SK-N-SH treated with all-trans-retinoic acid at 6 μM for 48 hours (cell line): ENCODE measurements around the gene NPFFR1.
A peak's percentile ranks its signal among the peaks of the same experiment; 100 is the strongest.

Experiments used
- ATAC-seq: fragments of 200-7000 bp; cut with Tn5 transposase; 3 replicates; pipeline ENCODE4 v1.9.1; 2020; ENCODE audit warnings: mild to moderate bottlenecking, moderate library complexity
- ARNTL ChIP-seq: fragments of 450-650 bp; formaldehyde crosslinking; IDR thresholded peaks from 2 replicates; pipeline ENCODE4 v1.5.0; 2020; ENCODE audit warnings: low read depth, mild to moderate bottlenecking, moderate library complexity, borderline replicate concordance
- BACH2 ChIP-seq: fragments of 250-450 bp; sonication (Bioruptor Pico); IDR thresholded peaks from 2 replicates; pipeline ENCODE4 v1.9.0; 2021; ENCODE audit warnings: mild to moderate bottlenecking, borderline replicate concordance
- CSDC2 ChIP-seq: fragments of 250-450 bp; sonication (Bioruptor Pico); IDR thresholded peaks from 2 replicates; pipeline ENCODE4 v1.5.0; 2020; ENCODE audit warnings: mild to moderate bottlenecking, moderate library complexity
- CSRNP3 ChIP-seq: fragments of 250-450 bp; sonication (Bioruptor Pico); IDR thresholded peaks from 2 replicates; pipeline ENCODE4 v1.5.1; 2021; ENCODE audit warnings: mild to moderate bottlenecking, moderate library complexity
- ESRRG ChIP-seq: fragments of 250-450 bp; sonication (Bioruptor Pico); IDR thresholded peaks from 2 replicates; pipeline ENCODE4 v1.6.1; 2021; ENCODE audit warnings: mild to moderate bottlenecking
- GLIS3 ChIP-seq: fragments of 250-450 bp; sonication (Bioruptor Pico); IDR thresholded peaks from 2 replicates; pipeline ENCODE4 v1.5.0; 2020; ENCODE audit warnings: mild to moderate bottlenecking, moderate library complexity
- ISL1 ChIP-seq: fragments of 250-450 bp; sonication (Bioruptor Pico); IDR thresholded peaks from 2 replicates; pipeline ENCODE4 v2.1.2; 2022; ENCODE audit warnings: mild to moderate bottlenecking, moderate library complexity
- OSR1 ChIP-seq: fragments of 250-450 bp; sonication (Bioruptor Pico); IDR thresholded peaks from 2 replicates; pipeline ENCODE4 v1.8.0; 2022; ENCODE audit warnings: moderate library complexity, mild to moderate bottlenecking, inconsistent platforms
- PPARA ChIP-seq: fragments of 250-450 bp; sonication (Bioruptor Pico); IDR thresholded peaks from 2 replicates; pipeline ENCODE4 v1.5.0; 2020; ENCODE audit warnings: mild to moderate bottlenecking, borderline replicate concordance
- SNAI2 ChIP-seq: fragments of 250-450 bp; sonication (Bioruptor Pico); IDR thresholded peaks from 2 replicates; pipeline ENCODE4 v1.5.0; 2020; ENCODE audit warnings: mild to moderate bottlenecking, moderate library complexity
- TCF4 ChIP-seq: fragments of 250-450 bp; sonication (Bioruptor Pico); IDR thresholded peaks from 2 replicates; pipeline ENCODE4 v1.8.0; 2021; ENCODE audit warnings: mild to moderate bottlenecking, moderate library complexity, borderline replicate concordance
- TOX ChIP-seq: fragments of 250-450 bp; sonication (Bioruptor Pico); IDR thresholded peaks from 2 replicates; pipeline ENCODE4 v1.8.0; 2021; ENCODE audit warnings: mild to moderate bottlenecking, moderate library complexity, borderline replicate concordance
- ZC3H10 ChIP-seq: fragments of 250-450 bp; sonication (Bioruptor Pico); IDR thresholded peaks from 2 replicates; pipeline ENCODE4 v1.5.1; 2021; ENCODE audit warnings: mild to moderate bottlenecking, moderate library complexity
- ZFP3 ChIP-seq: fragments of 250-450 bp; sonication (Bioruptor Pico); IDR thresholded peaks from 2 replicates; pipeline ENCODE4 v1.5.0; 2020; ENCODE audit warnings: mild to moderate bottlenecking, moderate library complexity
- ZNF70 ChIP-seq: fragments of 450-650 bp; formaldehyde crosslinking; IDR thresholded peaks from 2 replicates; pipeline ENCODE4 v1.5.0; 2020; ENCODE audit warnings: mild to moderate bottlenecking, moderate library complexity
- ZNF8 ChIP-seq: fragments of 450-650 bp; formaldehyde crosslinking; IDR thresholded peaks from 2 replicates; pipeline ENCODE4 v1.5.0; 2020; ENCODE audit warnings: mild to moderate bottlenecking, moderate library complexity
- TF ChIP-seq, protein P1 (sequence below): fragments of 250-450 bp; sonication (Bioruptor Pico); IDR thresholded peaks from 2 replicates; pipeline ENCODE4 v1.5.0; 2020; ENCODE audit warnings: mild to moderate bottlenecking, moderate library complexity
- TF ChIP-seq, protein P2 (sequence below): fragments of 250-450 bp; sonication (Bioruptor Pico); IDR thresholded peaks from 2 replicates; pipeline ENCODE4 v1.8.0; 2021; ENCODE audit warnings: low read depth, mild to moderate bottlenecking, moderate library complexity, borderline replicate concordance

The NPFFR1 gene

GRCh38 chr10:70233109-70233938 is 50.5 kb downstream of the NPFFR1 start, which contains the start of gene PPA1:
PPA1 (minus strand) TSS chr10:70233429; CDS start chr10:70233327, 102 bp downstream.
- peak; percentile 92 for ATAC-seq
- no peak for TF ChIP-seq PPARA
- peak; percentile 14; the same call in 1 of the 2 replicates for TF ChIP-seq ZFP3 (CRISPR knock-in tag)

DNA sequence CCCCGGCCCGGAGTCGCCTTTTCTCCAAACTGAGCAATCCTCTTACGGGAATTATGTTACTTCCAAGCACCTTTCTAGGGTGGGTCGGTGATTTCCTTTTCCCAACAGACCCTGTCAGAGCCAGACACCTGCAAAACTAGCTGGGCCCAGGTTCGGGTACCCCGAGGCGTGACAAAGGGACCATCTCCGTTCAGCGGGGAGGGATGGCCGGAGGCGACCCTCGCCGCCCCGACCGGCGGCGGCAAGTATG is 51.0 kb downstream of the NPFFR1 start:
- TF ChIP-seq SNAI2 (CRISPR knock-in tag) (no peak), TCF4 (CRISPR knock-in tag) (no peak), BACH2 (CRISPR knock-in tag) (no peak), ARNTL (CRISPR knock-in tag) (no peak), CSRNP3 (CRISPR knock-in tag) (no peak), GLIS3 (CRISPR knock-in tag) (no peak), OSR1 (CRISPR knock-in tag) (no peak), CSDC2 (no peak)
- TF ChIP-seq, protein P1, sequence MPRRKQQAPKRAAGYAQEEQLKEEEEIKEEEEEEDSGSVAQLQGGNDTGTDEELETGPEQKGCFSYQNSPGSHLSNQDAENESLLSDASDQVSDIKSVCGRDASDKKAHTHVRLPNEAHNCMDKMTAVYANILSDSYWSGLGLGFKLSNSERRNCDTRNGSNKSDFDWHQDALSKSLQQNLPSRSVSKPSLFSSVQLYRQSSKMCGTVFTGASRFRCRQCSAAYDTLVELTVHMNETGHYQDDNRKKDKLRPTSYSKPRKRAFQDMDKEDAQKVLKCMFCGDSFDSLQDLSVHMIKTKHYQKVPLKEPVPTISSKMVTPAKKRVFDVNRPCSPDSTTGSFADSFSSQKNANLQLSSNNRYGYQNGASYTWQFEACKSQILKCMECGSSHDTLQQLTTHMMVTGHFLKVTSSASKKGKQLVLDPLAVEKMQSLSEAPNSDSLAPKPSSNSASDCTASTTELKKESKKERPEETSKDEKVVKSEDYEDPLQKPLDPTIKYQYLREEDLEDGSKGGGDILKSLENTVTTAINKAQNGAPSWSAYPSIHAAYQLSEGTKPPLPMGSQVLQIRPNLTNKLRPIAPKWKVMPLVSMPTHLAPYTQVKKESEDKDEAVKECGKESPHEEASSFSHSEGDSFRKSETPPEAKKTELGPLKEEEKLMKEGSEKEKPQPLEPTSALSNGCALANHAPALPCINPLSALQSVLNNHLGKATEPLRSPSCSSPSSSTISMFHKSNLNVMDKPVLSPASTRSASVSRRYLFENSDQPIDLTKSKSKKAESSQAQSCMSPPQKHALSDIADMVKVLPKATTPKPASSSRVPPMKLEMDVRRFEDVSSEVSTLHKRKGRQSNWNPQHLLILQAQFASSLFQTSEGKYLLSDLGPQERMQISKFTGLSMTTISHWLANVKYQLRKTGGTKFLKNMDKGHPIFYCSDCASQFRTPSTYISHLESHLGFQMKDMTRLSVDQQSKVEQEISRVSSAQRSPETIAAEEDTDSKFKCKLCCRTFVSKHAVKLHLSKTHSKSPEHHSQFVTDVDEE (CRISPR knock-in tag) = no peak
- ATAC-seq = no peak

DNA sequence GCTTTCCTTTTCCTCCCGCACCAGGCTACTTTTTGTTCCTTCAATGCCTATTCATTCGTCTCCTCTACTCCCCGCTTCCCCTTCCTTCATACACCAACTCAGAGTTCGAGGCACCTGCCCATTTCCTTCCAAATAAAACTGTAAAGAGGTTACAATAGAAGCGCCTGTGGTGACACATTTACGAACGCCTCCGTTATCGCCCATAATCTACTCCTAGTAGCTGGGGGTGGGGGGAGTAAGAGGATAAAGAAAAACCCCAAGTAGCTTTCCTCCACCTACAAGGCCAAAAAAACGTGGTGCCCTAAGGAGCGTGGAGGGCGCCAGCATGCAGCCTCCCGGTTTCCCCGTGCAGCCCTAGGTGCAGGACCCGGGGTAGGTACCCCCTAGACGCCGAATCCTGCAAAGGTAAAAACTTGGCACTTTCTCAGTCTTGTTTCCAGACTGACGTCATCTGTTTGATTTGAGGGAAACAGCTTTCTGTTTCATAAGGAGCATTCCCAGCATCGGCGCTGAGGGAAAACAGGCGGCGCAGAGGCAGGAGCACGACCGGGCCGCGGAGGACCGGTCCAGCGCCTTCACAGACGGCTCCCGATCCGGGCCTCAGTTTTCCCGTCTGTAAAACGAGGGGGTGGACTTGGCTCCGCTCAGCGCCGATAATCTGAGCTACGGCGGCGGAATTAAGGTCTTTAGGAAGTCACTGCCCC is 51.5 kb downstream of the NPFFR1 start:
- no peak for TF ChIP-seq CSRNP3 (CRISPR knock-in tag)
- no peak for TF ChIP-seq ZNF8 (CRISPR knock-in tag)
- no peak for TF ChIP-seq SNAI2 (CRISPR knock-in tag)
- TF ChIP-seq ZC3H10 = no peak
- no peak for TF ChIP-seq ZNF70
- TF ChIP-seq ESRRG (CRISPR knock-in tag) = no peak
- TF ChIP-seq TOX (CRISPR knock-in tag) = no peak
- TF ChIP-seq ISL1 = no peak
- TF ChIP-seq, protein P1 (CRISPR knock-in tag) = no peak
- TF ChIP-seq OSR1 (CRISPR knock-in tag) = no peak
- TF ChIP-seq PPARA = no peak
- TF ChIP-seq BACH2 (CRISPR knock-in tag) = no peak
- TF ChIP-seq, protein P2, sequence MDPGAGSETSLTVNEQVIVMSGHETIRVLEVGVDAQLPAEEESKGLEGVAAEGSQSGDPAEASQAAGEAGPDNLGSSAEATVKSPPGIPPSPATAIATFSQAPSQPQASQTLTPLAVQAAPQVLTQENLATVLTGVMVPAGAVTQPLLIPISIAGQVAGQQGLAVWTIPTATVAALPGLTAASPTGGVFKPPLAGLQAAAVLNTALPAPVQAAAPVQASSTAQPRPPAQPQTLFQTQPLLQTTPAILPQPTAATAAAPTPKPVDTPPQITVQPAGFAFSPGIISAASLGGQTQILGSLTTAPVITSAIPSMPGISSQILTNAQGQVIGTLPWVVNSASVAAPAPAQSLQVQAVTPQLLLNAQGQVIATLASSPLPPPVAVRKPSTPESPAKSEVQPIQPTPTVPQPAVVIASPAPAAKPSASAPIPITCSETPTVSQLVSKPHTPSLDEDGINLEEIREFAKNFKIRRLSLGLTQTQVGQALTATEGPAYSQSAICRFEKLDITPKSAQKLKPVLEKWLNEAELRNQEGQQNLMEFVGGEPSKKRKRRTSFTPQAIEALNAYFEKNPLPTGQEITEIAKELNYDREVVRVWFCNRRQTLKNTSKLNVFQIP (CRISPR knock-in tag) = no peak
- no peak for TF ChIP-seq CSDC2
- no peak for TF ChIP-seq GLIS3 (CRISPR knock-in tag)
- ATAC-seq = peak; percentile 58
